ENCODE results near the gene CIDEB. TPM values are rescaled to one million over a fixed set of nuclear protein-coding genes. Genes with fewer than 3 reads are reported as not detected.
A peak's percentile ranks its signal among the peaks of the same experiment; 100 is the strongest.

The CIDEB gene
- total and polyA plus RNA-seq, 2 of the 13 experiments (the other 11 are each of a cell fraction or from before 2014, with no cell fraction given) = 35.8 to 110 TPM

DNA sequence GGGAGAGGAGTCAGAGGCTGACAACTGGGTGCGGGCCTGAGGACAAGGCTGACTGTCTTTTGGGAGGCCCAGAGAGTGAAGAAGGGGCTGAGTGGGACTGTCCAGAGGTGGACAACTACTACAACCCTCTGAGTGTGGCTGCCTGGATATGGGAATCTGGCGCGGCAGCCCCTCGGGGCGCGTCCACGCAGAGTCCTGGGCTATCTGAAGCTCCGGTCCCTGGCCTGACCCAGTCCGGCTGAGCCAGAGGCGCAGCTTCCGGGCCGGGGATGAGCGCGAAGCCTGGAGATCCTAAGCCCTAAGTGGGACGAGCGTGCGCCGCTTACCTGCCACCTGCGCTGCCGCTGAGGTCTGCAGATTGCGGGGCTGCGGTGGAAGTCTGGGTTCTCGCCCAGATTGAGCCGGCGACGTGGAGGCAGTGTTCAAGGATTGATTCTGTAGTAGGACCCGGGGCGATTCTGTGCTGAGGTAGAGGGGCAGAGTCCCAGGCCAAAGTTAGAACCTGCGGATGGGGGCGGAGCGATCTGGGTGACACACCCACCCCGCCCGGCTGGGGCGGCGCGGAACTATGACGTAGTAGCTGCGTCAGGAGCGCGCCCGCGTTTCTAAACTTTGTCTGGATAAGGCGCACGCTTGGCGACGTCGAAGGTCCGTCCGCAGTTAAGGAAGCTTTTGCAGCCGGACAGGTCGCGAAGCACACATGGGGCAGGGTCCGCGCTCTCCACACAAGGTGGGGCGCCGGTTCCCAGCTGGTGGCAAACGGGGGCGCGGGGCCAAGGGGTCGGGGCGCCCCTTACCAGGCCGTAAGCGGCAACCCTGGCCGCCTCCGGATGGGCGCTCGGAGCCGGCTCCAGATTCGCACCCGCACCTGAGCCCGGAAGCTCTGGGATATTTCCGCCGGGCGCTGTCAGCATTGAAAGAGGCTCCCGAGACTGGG, 8.3 kb downstream of the CIDEB start, which contains the start of the genes DHRS1 and NOP9 (continued):
- TF ChIP-seq ZNF724P (CRISPR knock-in tag; IDR thresholded peaks at IDR 0.05; ENCODE audit: borderline replicate concordance) (peak; percentile 90; the same call in 1 of the 2 replicates), ZNF563 (CRISPR knock-in tag; IDR thresholded peaks at IDR 0.05) (peak; percentile 93), NCOA2 (CRISPR knock-in tag; IDR thresholded peaks at IDR 0.05) (peak; percentile 64; the same call in 1 of the 2 replicates), ELF1 (CRISPR knock-in tag; IDR thresholded peaks at IDR 0.05) (peak; percentile 88), ZNF432 (CRISPR knock-in tag; IDR thresholded peaks at IDR 0.05; ENCODE audit: borderline replicate concordance) (no peak), CHCHD3 (CRISPR knock-in tag; IDR thresholded peaks at IDR 0.05) (peak; percentile 77), ZSCAN22 (CRISPR knock-in tag; IDR thresholded peaks at IDR 0.05) (0 out of 2 replicates have a peak, but pooled peaks have one; percentile 55), FOXA3 (CRISPR knock-in tag; IDR thresholded peaks at IDR 0.05) (peak; percentile 83), KLF9 (CRISPR knock-in tag; IDR thresholded peaks at IDR 0.05; ENCODE audit: low read depth) (peak; percentile 100), KLF16 (CRISPR knock-in tag; IDR thresholded peaks at IDR 0.05) (peak; percentile 98 to 100; a peak in 3 of 4 replicates), HOXD1 (CRISPR knock-in tag; IDR thresholded peaks at IDR 0.05) (peak; percentile 95), ZNF460 (CRISPR knock-in tag; IDR thresholded peaks at IDR 0.05; ENCODE audit: borderline replicate concordance) (no peak; the same call in 1 of the 2 replicates), ZNF232 (CRISPR knock-in tag; IDR thresholded peaks at IDR 0.05; ENCODE audit: borderline replicate concordance) (peak; percentile 93; the same call in 1 of the 2 replicates), HNRNPUL1 (IDR thresholded peaks at IDR 0.05; ENCODE audit: low read depth, low read length) (no peak), NR2F2 (IDR thresholded peaks at IDR 0.05; ENCODE audit: borderline replicate concordance, low read depth) (no peak), ERF (CRISPR knock-in tag; IDR thresholded peaks at IDR 0.05) (peak; percentile 97; the same call in 1 of the 2 replicates), ZSCAN9 (CRISPR knock-in tag; IDR thresholded peaks at IDR 0.05; ENCODE audit: borderline replicate concordance) (no peak; the same call in 1 of the 2 replicates), ZBTB1 (CRISPR knock-in tag; IDR thresholded peaks at IDR 0.05; ENCODE audit: borderline replicate concordance) (no peak; the same call in 1 of the 2 replicates)
- TF ChIP-seq, protein P1, sequence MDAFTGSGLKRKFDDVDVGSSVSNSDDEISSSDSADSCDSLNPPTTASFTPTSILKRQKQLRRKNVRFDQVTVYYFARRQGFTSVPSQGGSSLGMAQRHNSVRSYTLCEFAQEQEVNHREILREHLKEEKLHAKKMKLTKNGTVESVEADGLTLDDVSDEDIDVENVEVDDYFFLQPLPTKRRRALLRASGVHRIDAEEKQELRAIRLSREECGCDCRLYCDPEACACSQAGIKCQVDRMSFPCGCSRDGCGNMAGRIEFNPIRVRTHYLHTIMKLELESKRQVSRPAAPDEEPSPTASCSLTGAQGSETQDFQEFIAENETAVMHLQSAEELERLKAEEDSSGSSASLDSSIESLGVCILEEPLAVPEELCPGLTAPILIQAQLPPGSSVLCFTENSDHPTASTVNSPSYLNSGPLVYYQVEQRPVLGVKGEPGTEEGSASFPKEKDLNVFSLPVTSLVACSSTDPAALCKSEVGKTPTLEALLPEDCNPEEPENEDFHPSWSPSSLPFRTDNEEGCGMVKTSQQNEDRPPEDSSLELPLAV (CRISPR knock-in tag; conservative IDR thresholded peaks at IDR 0.05; ENCODE audit: low read depth) = no peak
- TF ChIP-seq, protein P2, sequence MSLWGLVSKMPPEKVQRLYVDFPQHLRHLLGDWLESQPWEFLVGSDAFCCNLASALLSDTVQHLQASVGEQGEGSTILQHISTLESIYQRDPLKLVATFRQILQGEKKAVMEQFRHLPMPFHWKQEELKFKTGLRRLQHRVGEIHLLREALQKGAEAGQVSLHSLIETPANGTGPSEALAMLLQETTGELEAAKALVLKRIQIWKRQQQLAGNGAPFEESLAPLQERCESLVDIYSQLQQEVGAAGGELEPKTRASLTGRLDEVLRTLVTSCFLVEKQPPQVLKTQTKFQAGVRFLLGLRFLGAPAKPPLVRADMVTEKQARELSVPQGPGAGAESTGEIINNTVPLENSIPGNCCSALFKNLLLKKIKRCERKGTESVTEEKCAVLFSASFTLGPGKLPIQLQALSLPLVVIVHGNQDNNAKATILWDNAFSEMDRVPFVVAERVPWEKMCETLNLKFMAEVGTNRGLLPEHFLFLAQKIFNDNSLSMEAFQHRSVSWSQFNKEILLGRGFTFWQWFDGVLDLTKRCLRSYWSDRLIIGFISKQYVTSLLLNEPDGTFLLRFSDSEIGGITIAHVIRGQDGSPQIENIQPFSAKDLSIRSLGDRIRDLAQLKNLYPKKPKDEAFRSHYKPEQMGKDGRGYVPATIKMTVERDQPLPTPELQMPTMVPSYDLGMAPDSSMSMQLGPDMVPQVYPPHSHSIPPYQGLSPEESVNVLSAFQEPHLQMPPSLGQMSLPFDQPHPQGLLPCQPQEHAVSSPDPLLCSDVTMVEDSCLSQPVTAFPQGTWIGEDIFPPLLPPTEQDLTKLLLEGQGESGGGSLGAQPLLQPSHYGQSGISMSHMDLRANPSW (CRISPR knock-in tag; IDR thresholded peaks at IDR 0.05; ENCODE audit: borderline replicate concordance) = peak; percentile 93
- TF ChIP-seq, protein P3, sequence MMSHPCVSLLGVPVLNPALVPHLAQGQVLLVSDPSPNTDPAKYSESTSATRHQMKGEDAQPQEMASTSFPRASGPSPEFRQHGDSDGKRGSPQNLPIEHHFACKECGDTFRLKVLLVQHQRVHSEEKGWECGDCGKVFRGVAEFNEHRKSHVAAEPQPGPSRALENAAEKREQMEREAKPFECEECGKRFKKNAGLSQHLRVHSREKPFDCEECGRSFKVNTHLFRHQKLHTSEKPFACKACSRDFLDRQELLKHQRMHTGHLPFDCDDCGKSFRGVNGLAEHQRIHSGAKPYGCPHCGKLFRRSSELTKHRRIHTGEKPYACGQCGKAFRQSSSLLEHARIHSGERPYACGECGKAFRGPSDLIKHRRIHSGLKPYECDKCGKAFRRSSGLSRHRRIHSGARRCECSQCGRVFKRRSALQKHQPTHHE (CRISPR knock-in tag; IDR thresholded peaks at IDR 0.05; ENCODE audit: borderline replicate concordance) = peak; percentile 99
- TF ChIP-seq, protein P4, sequence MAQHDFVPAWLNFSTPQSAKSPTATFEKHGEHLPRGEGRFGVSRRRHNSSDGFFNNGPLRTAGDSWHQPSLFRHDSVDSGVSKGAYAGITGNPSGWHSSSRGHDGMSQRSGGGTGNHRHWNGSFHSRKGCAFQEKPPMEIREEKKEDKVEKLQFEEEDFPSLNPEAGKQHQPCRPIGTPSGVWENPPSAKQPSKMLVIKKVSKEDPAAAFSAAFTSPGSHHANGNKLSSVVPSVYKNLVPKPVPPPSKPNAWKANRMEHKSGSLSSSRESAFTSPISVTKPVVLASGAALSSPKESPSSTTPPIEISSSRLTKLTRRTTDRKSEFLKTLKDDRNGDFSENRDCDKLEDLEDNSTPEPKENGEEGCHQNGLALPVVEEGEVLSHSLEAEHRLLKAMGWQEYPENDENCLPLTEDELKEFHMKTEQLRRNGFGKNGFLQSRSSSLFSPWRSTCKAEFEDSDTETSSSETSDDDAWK (CRISPR knock-in tag; IDR thresholded peaks at IDR 0.05) = no peak

All from HepG2 (cell line).